Pancreas (tissue), 10 donors: ENCODE measurements around the gene DTX1. TPM values are rescaled to one million over a fixed set of nuclear protein-coding genes. Genes with fewer than 3 reads are reported as not detected.

Source experiments
- ATAC-seq, 4 donors: fragments of 200-7000 bp; cut with Tn5 transposase; one replicate each; pipeline versions ENCODE4 v1.8.0 to v1.9.1; 2020; ENCODE audit warnings: mild to moderate bottlenecking in 4 of 4, moderate library complexity in 4 of 4
- DNase-seq, 6 donors: peaks; one replicate each; pipeline ENCODE4 v3.0.0-alpha.2; 2020
- FAIRE-seq: peaks from 2 replicates; lab custom pipeline; 2012; peaks lifted over from hg19 to GRCh38; lab: Jason Lieb, UNC
- H3K27ac ChIP-seq, 4 donors: fragments of 200-600 bp; sonication (generic); 1 replicate in 3 of 4; 2 replicates in 1 of 4; pipeline versions ENCODE4 v1.5.0 to v1.8.0; 2020
- H3K27me3 ChIP-seq, 4 donors: fragments of 200-600 bp; one replicate each; pipeline ENCODE4 v1.8.0; 2021
- H3K36me3 ChIP-seq, 3 donors: fragments of 200-600 bp; sonication (generic) in 1 of 3; one replicate each; pipeline versions ENCODE4 v1.5.0 to v1.8.0; 2020 to 2021
- H3K4me1 ChIP-seq, 3 donors: fragments of 200-600 bp; one replicate each; pipeline ENCODE4 v1.8.0; 2021
- H3K4me3 ChIP-seq, 4 donors: fragments of 200-600 bp; sonication (generic) in 2 of 4; one replicate each; pipeline versions ENCODE4 v1.5.0 to v1.8.0; 2020 to 2021
- H3K9me3 ChIP-seq, 4 donors: fragments of 200-600 bp; one replicate each; pipeline ENCODE4 v1.8.0; 2021
- WGBS, 2 donors: extraction: QIAGEN DNeasy Blood & Tissue Kit; methylation state at CpG; one replicate each; pipeline ENCODE4 v1.1.7; 2013; 5-methylcytosine and 5-hydroxymethylcytosine counted together
- intact Hi-C, 3 donors: fragments of 100-400 bp; cut with DNase I; formaldehyde crosslinking; loops; one replicate each; pipeline versions ENCODE4 v1.11.1 to v1.14.2; 2022
- polyA plus RNA-seq, 2 donors: library from polyadenylated mRNA; stranded (reverse); fragments of 200-250 nt; gene quantifications; one replicate each; pipeline ENCODE4 v1.2.3, GENCODE V29; 2013
- total RNA-seq, 6 donors: library from RNA; stranded (reverse); fragmentation: NEBNext Ultra II Directional in 4 of 6; extraction: Animal tissue kit (Norgen Biotek cat#: 25700) in 4 of 6; gene quantifications; one replicate each; pipeline versions ENCODE4 v1.2.1 to v1.2.4, GENCODE V29; 2021 to 2023
- TF ChIP-seq, protein P1 (sequence below), 4 donors: fragments of 200-600 bp; sonication (generic) in 3 of 4; IDR thresholded peaks; one replicate each; pipeline versions ENCODE4 v1.5.0 to v1.8.0; 2021; ENCODE audit warnings: antibody characterized with exemption in 4 of 4
- donor health status: healthy with polysubstance abuse.
- donor health status: DM: no; HTN: no; CAD: no; lungs with moderate emphysema.
- donor health status: DM: no; HTN: no; CAD: no.
- donor health status: control.
- donor health status: control.
- donor health status: Bipolar disorder and iron deficiency.
- donor health status: DM: yes; HTN: yes; CAD: no.
- donor health status: DM: no; HTN: no; CAD: no.
- donor health status: DM: no; HTN: no; CAD: no.
- donor health status: DM: yes; HTN: yes; CAD: no.

The DTX1 gene
- total and polyA plus RNA-seq, 8 donors: 3.5 to 8.1 (median 5.4) TPM

DNA sequence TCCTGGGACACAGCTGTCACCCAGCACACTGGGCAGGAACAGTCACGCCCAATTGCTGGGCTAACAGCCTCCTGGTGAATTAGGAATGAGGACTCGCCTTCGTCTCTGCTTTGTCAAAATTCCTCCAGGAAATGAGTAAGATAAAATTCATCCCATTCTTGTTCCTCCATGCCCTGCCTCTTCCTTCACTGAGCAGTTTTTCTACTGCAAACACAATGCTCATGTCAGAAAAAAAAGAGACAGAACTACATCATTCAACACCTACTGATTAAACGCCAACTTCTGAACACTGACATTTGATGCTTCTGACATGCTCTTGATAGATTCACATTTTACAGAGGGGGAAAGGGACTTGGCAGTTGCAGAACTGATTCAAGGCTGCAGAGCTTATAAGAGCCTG is 37.5 kb upstream of the DTX1 start:
- DNase-seq (no peak), FAIRE-seq (no peak), ATAC-seq (no peak)
- H3K4me3 ChIP-seq: no peak overlapping the region
- TF ChIP-seq, protein P1, sequence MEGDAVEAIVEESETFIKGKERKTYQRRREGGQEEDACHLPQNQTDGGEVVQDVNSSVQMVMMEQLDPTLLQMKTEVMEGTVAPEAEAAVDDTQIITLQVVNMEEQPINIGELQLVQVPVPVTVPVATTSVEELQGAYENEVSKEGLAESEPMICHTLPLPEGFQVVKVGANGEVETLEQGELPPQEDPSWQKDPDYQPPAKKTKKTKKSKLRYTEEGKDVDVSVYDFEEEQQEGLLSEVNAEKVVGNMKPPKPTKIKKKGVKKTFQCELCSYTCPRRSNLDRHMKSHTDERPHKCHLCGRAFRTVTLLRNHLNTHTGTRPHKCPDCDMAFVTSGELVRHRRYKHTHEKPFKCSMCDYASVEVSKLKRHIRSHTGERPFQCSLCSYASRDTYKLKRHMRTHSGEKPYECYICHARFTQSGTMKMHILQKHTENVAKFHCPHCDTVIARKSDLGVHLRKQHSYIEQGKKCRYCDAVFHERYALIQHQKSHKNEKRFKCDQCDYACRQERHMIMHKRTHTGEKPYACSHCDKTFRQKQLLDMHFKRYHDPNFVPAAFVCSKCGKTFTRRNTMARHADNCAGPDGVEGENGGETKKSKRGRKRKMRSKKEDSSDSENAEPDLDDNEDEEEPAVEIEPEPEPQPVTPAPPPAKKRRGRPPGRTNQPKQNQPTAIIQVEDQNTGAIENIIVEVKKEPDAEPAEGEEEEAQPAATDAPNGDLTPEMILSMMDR (IDR thresholded peaks at IDR 0.05): no peak
- no peaks in the 10 kb centered on the region for H3K27me3 ChIP-seq
- 74 to 79% methylated on average over 4 of the region's 4 CpGs for WGBS, 2 donors
- intact Hi-C loops: no loop called here
- H3K9me3 ChIP-seq: no peaks in the 10 kb centered on the region
- no peaks in the 10 kb centered on the region for H3K4me1 ChIP-seq
- no peaks in the 10 kb centered on the region for H3K36me3 ChIP-seq
- no peak overlapping the region for H3K27ac ChIP-seq

DNA sequence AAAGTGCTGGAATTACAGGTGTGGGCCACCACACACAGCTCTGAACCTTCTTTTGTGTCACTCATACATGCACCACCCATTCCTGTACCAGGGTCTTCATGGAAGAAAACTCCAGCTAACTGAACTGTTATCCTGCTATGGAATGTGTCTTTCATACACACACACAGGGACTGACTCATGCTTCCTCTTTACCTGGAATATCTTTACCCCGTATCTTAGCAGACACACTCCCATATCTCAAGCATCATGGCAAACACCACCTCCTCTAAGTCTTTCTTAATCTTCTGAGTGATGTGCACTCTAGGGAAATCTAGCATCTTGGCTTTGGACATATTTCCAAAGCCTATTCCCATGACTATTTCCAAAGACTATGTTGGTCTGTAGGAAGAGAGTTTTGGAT is 35.0 kb upstream of the DTX1 start:
- 79 to 93% methylated on average over 1 of the region's 1 CpG for WGBS, 2 donors
- intact Hi-C loops: no loop called here
- ATAC-seq (no peak), DNase-seq (no peak), FAIRE-seq (no peak)
- no peaks in the 10 kb centered on the region for H3K27me3 ChIP-seq
- no peaks in the 10 kb centered on the region for H3K4me1 ChIP-seq
- TF ChIP-seq, protein P1 (IDR thresholded peaks at IDR 0.05): no peak
- H3K27ac ChIP-seq: no peak overlapping the region
- H3K36me3 ChIP-seq: no peaks in the 10 kb centered on the region
- no peaks in the 10 kb centered on the region for H3K9me3 ChIP-seq
- no peak overlapping the region for H3K4me3 ChIP-seq

DNA sequence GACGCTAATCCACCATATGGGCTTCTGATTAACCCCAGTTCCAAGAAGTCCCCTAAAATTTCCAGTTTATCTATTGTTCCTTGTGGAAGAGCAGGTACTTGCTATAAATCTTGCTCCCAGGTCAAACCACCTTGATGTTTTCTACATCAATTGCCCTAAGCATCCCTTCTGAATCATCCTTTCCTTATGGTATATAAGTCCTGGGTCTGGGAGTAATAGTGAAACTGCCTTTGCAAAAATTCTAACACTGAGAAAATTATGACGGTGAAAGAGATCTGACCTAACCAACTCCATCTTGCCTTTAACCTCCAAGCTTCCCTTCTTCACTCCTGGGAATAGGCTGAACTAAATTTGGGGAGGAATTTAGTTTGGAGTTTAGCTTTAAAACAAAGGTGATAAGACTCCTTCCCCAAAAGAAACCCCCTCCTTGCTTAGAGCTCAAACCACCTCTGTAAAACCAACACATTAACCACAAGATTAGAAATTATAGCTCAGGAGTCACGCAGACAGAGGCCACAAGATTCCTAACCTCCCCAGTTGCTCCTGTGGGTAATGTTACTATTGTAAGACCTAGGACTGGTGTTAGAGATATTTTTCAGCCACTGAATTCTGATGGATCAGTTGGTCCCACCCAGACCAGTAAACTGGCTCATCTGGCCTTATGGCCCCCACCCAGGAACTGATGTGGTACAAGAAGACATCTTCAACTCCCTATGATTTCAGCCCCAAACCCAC is 33.8 kb upstream of the DTX1 start:
- TF ChIP-seq, protein P1 (IDR thresholded peaks at IDR 0.05): no peak
- intact Hi-C loops: no loop called here
- 89 to 93% methylated on average over 3 of the region's 3 CpGs for WGBS, 2 donors
- no peak for FAIRE-seq
- Histone ChIP-seq H3K4me1 (no peaks in the 10 kb centered on the region), H3K4me3 (no peak overlapping the region), H3K27me3 (no peaks in the 10 kb centered on the region), H3K9me3 (no peaks in the 10 kb centered on the region), H3K27ac (no peak overlapping the region), H3K36me3 (no peaks in the 10 kb centered on the region)
- ATAC-seq: no peak
- no peak for DNase-seq

DNA sequence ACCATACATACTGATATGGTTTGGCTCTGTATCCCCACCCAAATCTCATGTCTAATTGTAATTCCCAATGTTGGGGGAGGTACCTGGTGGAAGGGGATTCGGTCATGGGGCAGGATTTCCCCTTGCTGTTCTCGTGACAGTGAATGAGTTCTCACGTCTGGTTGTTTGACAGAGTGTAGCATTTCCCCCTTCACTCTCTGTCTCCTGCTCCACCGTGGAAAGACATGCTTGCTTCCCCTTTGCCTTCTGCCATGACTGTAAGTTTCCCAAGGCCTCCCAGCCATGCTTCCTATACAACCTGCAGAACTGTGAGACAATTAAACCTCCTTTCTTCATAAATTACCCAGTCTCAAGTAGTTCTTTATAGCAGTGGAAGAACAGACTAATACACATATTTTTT is 28.8 kb upstream of the DTX1 start:
- Histone ChIP-seq H3K27ac (no peak overlapping the region), H3K36me3 (no peaks in the 10 kb centered on the region), H3K9me3 (no peaks in the 10 kb centered on the region), H3K27me3 (no peaks in the 10 kb centered on the region), H3K4me1 (no peaks in the 10 kb centered on the region), H3K4me3 (no peak overlapping the region)
- intact Hi-C loops: no loop called here
- TF ChIP-seq, protein P1 (IDR thresholded peaks at IDR 0.05): no peak
- 69 to 71% methylated on average over 4 of the region's 4 CpGs for WGBS, 2 donors
- DNase-seq: no peak
- no peak for FAIRE-seq
- ATAC-seq: no peak

DNA sequence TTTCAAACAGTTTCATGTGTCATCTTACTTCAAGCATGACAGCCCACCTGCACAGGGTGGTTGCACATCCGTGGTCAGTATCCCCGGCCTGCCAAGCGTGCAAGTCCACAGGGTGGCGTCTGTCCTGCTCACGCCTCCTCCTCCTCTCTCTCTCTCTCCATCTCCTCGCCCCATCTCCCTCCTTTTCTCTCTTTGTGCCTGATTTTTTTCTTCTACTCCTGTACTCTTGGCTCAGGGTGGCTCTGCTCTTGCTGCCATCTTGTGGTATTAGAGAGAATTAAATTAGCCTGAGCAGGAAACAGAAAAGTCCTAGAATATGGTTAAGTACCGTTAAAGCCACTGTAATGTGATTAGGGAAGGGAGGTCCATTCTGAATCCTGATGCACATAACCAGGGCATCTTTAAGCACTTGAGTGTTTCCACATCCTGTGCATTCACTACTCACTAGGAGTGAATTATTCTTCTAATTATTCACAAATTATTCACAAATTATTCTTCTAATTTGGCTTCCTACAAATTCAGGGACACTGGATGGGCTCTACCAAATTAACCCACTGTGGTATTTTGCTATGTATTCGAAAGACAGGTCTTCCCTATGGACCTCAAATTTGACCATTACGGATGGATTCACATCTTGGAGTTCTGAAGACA is 25.5 kb upstream of the DTX1 start:
- no peaks in the 10 kb centered on the region for H3K9me3 ChIP-seq
- no peaks in the 10 kb centered on the region for H3K27me3 ChIP-seq
- no peaks in the 10 kb centered on the region for H3K36me3 ChIP-seq
- FAIRE-seq (no peak), DNase-seq (peak in 2 of 6 donors; percentile 18 to 24), ATAC-seq (peak; percentile 60 to 90 (median 88))
- H3K4me3 ChIP-seq: no peak overlapping the region
- H3K4me1 ChIP-seq: no peaks in the 10 kb centered on the region
- intact Hi-C loops: no loop called here
- TF ChIP-seq, protein P1 (IDR thresholded peaks at IDR 0.05): peak; percentile 36 to 69 (median 54)
- 5 to 10% methylated on average over 9 of the region's 9 CpGs for WGBS, 2 donors
- no peak overlapping the region for H3K27ac ChIP-seq
